ENCODE results near the gene BEST4. TPM values are rescaled to one million over a fixed set of nuclear protein-coding genes. Genes with fewer than 3 reads are reported as not detected.
A peak's percentile ranks its signal among the peaks of the same experiment; 100 is the strongest.

Gene BEST4
- total and polyA plus RNA-seq, 2 of the 13 experiments (the other 11 are each of a cell fraction or from before 2014, with no cell fraction given), result 0.77 to 1.4 TPM

DNA sequence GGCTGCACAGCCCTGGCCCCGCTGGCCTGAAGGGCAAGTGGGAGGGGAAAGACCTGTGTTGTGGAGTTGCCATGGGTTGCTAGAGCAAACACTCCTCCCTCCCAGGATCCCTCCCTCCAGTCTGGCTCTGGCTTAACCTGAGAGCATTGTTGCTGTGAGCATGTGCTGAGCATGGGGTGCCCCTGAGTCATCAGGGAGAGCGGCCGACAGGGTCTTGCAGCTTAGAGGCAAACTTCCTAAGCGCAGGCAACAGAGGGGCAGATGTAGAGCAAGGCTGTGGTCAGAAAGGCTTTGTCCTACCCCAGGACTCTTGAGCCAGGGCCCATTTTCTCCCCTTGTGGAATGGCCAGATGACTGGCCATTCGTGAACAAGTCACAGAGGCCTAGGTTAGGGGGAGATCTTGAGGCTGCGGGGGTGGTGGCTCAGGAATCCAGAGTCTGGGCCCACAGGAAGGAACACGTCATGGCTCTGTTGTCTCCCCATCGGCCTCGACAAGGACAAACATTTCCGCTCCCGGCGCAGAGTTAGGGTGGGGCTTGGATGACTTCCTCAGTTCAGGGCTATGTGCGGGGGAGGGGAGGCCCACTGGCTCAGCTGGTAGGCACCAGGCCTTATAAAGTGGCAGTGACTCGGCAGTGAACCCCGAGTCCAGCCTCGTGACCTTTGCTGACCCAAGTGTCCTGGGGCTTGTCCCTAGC, 19.5 kb upstream of the BEST4 start (continued):
- TF ChIP-seq ZNF776 (CRISPR knock-in tag; IDR thresholded peaks at IDR 0.05), result no peak
- peak; percentile 45; the same call in 1 of the 2 replicates for TF ChIP-seq ZNF788 (CRISPR knock-in tag; IDR thresholded peaks at IDR 0.05; ENCODE audit: borderline replicate concordance)
- TF ChIP-seq, protein P1, sequence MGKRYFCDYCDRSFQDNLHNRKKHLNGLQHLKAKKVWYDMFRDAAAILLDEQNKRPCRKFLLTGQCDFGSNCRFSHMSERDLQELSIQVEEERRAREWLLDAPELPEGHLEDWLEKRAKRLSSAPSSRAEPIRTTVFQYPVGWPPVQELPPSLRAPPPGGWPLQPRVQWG (CRISPR knock-in tag; IDR thresholded peaks at IDR 0.05; ENCODE audit: borderline replicate concordance, low read depth), result no peak
- peak; percentile 35; the same call in 1 of the 2 replicates for TF ChIP-seq HMG20B (CRISPR knock-in tag; conservative IDR thresholded peaks at IDR 0.05)
- peak; percentile 52 for TF ChIP-seq RBM39 (IDR thresholded peaks at IDR 0.05; ENCODE audit: low read depth, low read length, poor library complexity, severe bottlenecking)
- no peak for TF ChIP-seq NPAS2 (CRISPR knock-in tag; IDR thresholded peaks at IDR 0.05; ENCODE audit: borderline replicate concordance)
- TF ChIP-seq, protein P2, sequence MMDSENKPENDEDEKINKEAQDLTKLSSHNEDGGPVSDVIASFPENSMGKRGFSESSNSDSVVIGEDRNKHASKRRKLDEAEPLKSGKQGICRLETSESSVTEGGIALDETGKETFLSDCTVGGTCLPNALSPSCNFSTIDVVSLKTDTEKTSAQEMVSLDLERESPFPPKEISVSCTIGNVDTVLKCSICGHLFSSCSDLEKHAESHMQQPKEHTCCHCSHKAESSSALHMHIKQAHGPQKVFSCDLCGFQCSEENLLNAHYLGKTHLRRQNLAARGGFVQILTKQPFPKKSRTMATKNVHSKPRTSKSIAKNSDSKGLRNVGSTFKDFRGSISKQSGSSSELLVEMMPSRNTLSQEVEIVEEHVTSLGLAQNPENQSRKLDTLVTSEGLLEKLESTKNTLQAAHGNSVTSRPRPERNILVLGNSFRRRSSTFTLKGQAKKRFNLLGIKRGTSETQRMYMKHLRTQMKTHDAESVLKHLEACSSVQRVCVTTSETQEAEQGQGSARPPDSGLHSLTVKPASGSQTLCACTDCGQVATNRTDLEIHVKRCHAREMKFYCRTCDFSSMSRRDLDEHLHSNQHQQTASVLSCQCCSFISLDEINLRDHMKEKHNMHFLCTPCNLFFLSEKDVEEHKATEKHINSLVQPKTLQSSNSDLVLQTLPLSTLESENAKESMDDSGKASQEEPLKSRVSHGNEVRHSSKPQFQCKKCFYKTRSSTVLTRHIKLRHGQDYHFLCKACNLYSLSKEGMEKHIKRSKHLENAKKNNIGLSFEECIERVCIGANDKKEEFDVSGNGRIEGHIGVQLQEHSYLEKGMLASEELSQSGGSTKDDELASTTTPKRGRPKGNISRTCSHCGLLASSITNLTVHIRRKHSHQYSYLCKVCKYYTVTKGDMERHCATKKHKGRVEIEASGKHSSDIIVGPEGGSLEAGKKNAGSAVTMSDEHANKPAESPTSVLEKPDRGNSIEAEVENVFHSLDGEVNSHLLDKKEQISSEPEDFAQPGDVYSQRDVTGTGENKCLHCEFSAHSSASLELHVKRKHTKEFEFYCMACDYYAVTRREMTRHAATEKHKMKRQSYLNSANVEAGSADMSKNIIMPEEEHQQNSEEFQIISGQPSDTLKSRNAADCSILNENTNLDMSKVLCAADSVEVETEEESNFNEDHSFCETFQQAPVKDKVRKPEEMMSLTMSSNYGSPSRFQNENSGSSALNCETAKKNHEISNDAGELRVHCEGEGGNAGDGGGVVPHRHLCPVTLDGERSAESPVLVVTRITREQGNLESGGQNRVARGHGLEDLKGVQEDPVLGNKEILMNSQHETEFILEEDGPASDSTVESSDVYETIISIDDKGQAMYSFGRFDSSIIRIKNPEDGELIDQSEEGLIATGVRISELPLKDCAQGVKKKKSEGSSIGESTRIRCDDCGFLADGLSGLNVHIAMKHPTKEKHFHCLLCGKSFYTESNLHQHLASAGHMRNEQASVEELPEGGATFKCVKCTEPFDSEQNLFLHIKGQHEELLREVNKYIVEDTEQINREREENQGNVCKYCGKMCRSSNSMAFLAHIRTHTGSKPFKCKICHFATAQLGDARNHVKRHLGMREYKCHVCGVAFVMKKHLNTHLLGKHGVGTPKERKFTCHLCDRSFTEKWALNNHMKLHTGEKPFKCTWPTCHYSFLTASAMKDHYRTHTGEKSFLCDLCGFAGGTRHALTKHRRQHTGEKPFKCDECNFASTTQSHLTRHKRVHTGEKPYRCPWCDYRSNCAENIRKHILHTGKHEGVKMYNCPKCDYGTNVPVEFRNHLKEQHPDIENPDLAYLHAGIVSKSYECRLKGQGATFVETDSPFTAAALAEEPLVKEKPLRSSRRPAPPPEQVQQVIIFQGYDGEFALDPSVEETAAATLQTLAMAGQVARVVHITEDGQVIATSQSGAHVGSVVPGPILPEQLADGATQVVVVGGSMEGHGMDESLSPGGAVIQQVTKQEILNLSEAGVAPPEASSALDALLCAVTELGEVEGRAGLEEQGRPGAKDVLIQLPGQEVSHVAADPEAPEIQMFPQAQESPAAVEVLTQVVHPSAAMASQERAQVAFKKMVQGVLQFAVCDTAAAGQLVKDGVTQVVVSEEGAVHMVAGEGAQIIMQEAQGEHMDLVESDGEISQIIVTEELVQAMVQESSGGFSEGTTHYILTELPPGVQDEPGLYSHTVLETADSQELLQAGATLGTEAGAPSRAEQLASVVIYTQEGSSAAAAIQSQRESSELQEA (CRISPR knock-in tag; IDR thresholded peaks at IDR 0.05; ENCODE audit: not compliant biosample characterization), result peak; percentile 29
- peak; percentile 92 for TF ChIP-seq ZNF772 (CRISPR knock-in tag; IDR thresholded peaks at IDR 0.05)
- peak; percentile 52 for TF ChIP-seq MTA1 (CRISPR knock-in tag; IDR thresholded peaks at IDR 0.05; ENCODE audit: borderline replicate concordance)
- TF ChIP-seq, protein P3, sequence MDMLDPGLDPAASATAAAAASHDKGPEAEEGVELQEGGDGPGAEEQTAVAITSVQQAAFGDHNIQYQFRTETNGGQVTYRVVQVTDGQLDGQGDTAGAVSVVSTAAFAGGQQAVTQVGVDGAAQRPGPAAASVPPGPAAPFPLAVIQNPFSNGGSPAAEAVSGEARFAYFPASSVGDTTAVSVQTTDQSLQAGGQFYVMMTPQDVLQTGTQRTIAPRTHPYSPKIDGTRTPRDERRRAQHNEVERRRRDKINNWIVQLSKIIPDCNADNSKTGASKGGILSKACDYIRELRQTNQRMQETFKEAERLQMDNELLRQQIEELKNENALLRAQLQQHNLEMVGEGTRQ (IDR thresholded peaks at IDR 0.05; ENCODE audit: low read depth, low read length), result no peak; the same call in 1 of the 2 replicates
- TF ChIP-seq, protein P3 (CRISPR knock-in tag; IDR thresholded peaks at IDR 0.05; ENCODE audit: borderline replicate concordance), result no peak
- TF ChIP-seq ZNF781 (CRISPR knock-in tag; IDR thresholded peaks at IDR 0.05; ENCODE audit: borderline replicate concordance, not compliant biosample characterization), result no peak
- peak; percentile 86; the same call in 1 of the 2 replicates for TF ChIP-seq JUNB (CRISPR knock-in tag; IDR thresholded peaks at IDR 0.05; ENCODE audit: borderline replicate concordance)
- TF ChIP-seq ZNF569 (CRISPR knock-in tag; IDR thresholded peaks at IDR 0.05; ENCODE audit: borderline replicate concordance), result no peak
- peak; percentile 73; the same call in 1 of the 2 replicates for TF ChIP-seq ZNF614 (CRISPR knock-in tag; IDR thresholded peaks at IDR 0.05; ENCODE audit: borderline replicate concordance)

Measured in HepG2 (cell line).